A549 (cell line): ENCODE results near the gene TLCD3A. TPM values are rescaled to one million over a fixed set of nuclear protein-coding genes. Genes with fewer than 3 reads are reported as not detected.

ENCODE experiments used
- ATAC-seq, 2 experiments: fragments of 200-7000 bp in 1 of 2; fragments of >200 bp in 1 of 2; cut with Nextera tagmentation in 1 of 2; cut with Tn5 transposase in 1 of 2; 3 replicates each; pipeline versions ENCODE4 v1.8.0 to v1.9.1; 2018 to 2020; ENCODE audit warnings: mild to moderate bottlenecking in 1 of 2, moderate library complexity in 1 of 2
- CTCF ChIA-PET: fragments of 300-600 bp; sonication (Branson Sonifier 250); formaldehyde crosslinking; extraction: SDS; loops from one replicate; lab custom pipeline; 2021; ENCODE audit warnings: antibody characterized with exemption, inconsistent platforms; lab: Yijun Ruan, JAX
- POLR2A ChIA-PET: fragments of 350-600 bp; formaldehyde crosslinking; extraction: SDS; loops from one replicate; lab custom pipeline; 2021; ENCODE audit warnings: antibody characterized with exemption, inconsistent platforms; lab: Yijun Ruan, JAX
- DNase-seq, 2 experiments: peaks; one replicate each; pipeline versions ENCODE4 v3.0.0 to v3.0.0-alpha.2; 2011 to 2016; ENCODE audit warnings: low read depth in 1 of 2, low spot score in 1 of 2
- FAIRE-seq: peaks from 2 replicates; lab custom pipeline; 2011; peaks lifted over from hg19 to GRCh38; lab: Jason Lieb, UNC
- H3K27ac ChIP-seq, 2 experiments: fragments of >200 bp; sonication (Bioruptor Twin); formaldehyde crosslinking; 3 replicates each; pipeline ENCODE4 v1.5.1; 2016 to 2017
- H3K4me1 ChIP-seq: fragments of >200 bp; sonication (Bioruptor Twin); formaldehyde crosslinking; 3 replicates; pipeline ENCODE4 v1.6.1; 2016
- H3K4me2 ChIP-seq: fragments of >200 bp; sonication (Bioruptor Twin); formaldehyde crosslinking; 3 replicates; pipeline ENCODE4 v1.6.1; 2016
- H3K4me3 ChIP-seq: fragments of >200 bp; sonication (Bioruptor Twin); formaldehyde crosslinking; 3 replicates; pipeline ENCODE4 v1.5.1; 2016
- H3K9me3 ChIP-seq: fragments of >200 bp; sonication (Bioruptor Twin); formaldehyde crosslinking; 3 replicates; pipeline ENCODE4 v1.6.1; 2016
- BHLHE40 ChIP-seq: IDR thresholded peaks from 2 replicates; pipeline ENCODE4 v1.6.1; 2012; ENCODE audit warnings: low read depth, low read length, inconsistent platforms
- EP300 ChIP-seq, 2 experiments: fragments of >200 bp; sonication (Bioruptor Twin); formaldehyde crosslinking; IDR thresholded peaks; 2 replicates in 1 of 2; 3 replicates in 1 of 2; pipeline ENCODE4 v1.6.1; 2016 to 2017
- ESRRA ChIP-seq: fragments of 150-350 bp; IDR thresholded peaks from 2 replicates; pipeline ENCODE4 v1.6.1; 2014; ENCODE audit warnings: mild to moderate bottlenecking, low read length, borderline replicate concordance
- HDAC2 ChIP-seq: fragments of 200-600 bp; sonication (generic); IDR thresholded peaks from 2 replicates; pipeline ENCODE4 v1.6.1; 2016
- HOXB5 ChIP-seq: fragments of 250-450 bp; sonication (Bioruptor Pico); IDR thresholded peaks from 2 replicates; pipeline ENCODE4 v1.5.0; 2020; ENCODE audit warnings: mild to moderate bottlenecking, moderate library complexity
- JUNB ChIP-seq: fragments of >200 bp; sonication (Bioruptor Twin); formaldehyde crosslinking; IDR thresholded peaks from 2 replicates; pipeline ENCODE4 v1.6.1; 2016
- KDM5A ChIP-seq: fragments of 200-600 bp; sonication (generic); IDR thresholded peaks from 2 replicates; pipeline ENCODE4 v1.6.1; 2016; ENCODE audit warnings: antibody characterized with exemption, mild to moderate bottlenecking
- MAFK ChIP-seq: fragments of 450-650 bp; IDR thresholded peaks from 2 replicates; pipeline ENCODE4 v1.6.1; 2014; ENCODE audit not compliant: partially characterized antibody
- MYC ChIP-seq: IDR thresholded peaks from 2 replicates; pipeline ENCODE4 v1.6.1; 2012; ENCODE audit warnings: mild to moderate bottlenecking, inconsistent platforms, low read length, improper control_type of control experiment, borderline replicate concordance
- NR3C1 ChIP-seq: fragments of >200 bp; sonication (Bioruptor Twin); formaldehyde crosslinking; IDR thresholded peaks from 3 replicates; pipeline ENCODE4 v1.6.1; 2017
- ZFP36 ChIP-seq: fragments of 450-650 bp; IDR thresholded peaks from 2 replicates; pipeline ENCODE4 v1.6.1; 2014; ENCODE audit warnings: borderline replicate concordance; ENCODE audit not compliant: partially characterized antibody
- WGBS: methylation state at CpG from one replicate; pipeline ENCODE4 v1.1.6; 2017; ENCODE audit errors: missing lambda C conversion rate; 5-methylcytosine and 5-hydroxymethylcytosine counted together
- polyA plus RNA-seq, 4 experiments: library from polyadenylated mRNA; depleted of rRNA in 3 of 4; stranded (reverse); fragments of >200 nt; fragmentation: RNase III in 1 of 4; extraction: RNeasy Plus Mini Kit Qiagen cat#74134 plus additional on column Dnase treatment in 1 of 4; gene quantifications; 2 replicates in 3 of 4; 3 replicates in 1 of 4; pipeline ENCODE4 v1.2.3, GENCODE V29; 2011 to 2017
- TF ChIP-seq, protein P1 (sequence below): fragments of 150-350 bp; IDR thresholded peaks from 2 replicates; pipeline ENCODE4 v1.6.1; 2014; ENCODE audit warnings: low read depth, mild to moderate bottlenecking, low read length
- TF ChIP-seq, protein P2 (sequence below): IDR thresholded peaks from 2 replicates; pipeline ENCODE4 v1.6.1; 2012
- TF ChIP-seq, protein P3 (sequence below): fragments of 250-450 bp; sonication (Bioruptor Pico); IDR thresholded peaks from 2 replicates; pipeline ENCODE4 v1.5.0; 2021; ENCODE audit warnings: mild to moderate bottlenecking, moderate library complexity, borderline replicate concordance
- TF ChIP-seq, protein P4 (sequence below): IDR thresholded peaks from 2 replicates; pipeline ENCODE4 v1.6.1; 2012
- TF ChIP-seq, protein P5 (sequence below): fragments of >200 bp; sonication (Bioruptor Twin); formaldehyde crosslinking; IDR thresholded peaks from 2 replicates; pipeline ENCODE4 v1.6.1; 2016

TLCD3A gene
- polyA plus RNA-seq, 2 of the 4 experiments (the other 2 are of a cell fraction), result 29.5 to 31.5 TPM

DNA sequence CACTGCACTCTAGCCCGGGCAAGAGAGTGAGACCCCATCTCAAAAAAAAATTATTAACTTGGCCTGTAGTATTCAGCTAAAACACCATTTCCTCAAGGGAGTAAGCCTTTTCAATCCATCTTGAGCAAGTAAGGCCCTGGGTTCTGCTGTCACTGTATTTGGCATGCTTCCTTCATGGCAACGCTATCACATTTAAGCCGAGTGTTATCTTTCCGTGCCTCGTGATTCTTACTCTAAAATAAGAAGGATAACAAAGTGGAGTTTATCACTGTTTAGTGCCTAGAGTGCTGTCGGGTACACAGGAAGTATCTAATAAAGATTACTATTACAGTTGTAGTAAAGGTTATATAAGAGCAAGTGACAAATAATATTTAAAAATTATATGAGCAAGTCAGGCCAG, 26.5 kb upstream of the TLCD3A start (continued):
- TF ChIP-seq, protein P1, sequence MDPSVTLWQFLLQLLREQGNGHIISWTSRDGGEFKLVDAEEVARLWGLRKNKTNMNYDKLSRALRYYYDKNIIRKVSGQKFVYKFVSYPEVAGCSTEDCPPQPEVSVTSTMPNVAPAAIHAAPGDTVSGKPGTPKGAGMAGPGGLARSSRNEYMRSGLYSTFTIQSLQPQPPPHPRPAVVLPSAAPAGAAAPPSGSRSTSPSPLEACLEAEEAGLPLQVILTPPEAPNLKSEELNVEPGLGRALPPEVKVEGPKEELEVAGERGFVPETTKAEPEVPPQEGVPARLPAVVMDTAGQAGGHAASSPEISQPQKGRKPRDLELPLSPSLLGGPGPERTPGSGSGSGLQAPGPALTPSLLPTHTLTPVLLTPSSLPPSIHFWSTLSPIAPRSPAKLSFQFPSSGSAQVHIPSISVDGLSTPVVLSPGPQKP, result no peak

DNA sequence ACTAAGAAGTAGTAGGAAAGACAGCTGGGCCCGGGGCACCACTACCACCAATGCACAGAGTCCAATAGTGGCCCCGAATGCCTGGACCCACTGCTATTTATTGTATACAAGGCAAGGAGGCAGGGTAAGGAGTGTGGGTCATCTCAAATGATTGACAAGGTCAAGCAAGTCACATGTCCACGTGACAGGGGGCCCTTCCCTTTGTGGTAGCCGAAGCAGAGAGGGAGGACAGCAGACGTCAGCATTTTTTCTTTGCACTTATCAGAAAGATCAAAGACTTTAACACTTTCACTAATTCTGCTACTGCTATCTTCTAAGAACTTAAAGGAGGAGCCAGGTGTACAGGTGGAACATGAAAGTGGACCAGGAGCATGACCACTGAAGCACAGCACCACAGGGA, 24.3 kb upstream of the TLCD3A start:
- Histone ChIP-seq H3K9me3 (no peaks in the 10 kb centered on the region), H3K27ac (no peak overlapping the region), H3K4me3 (no peak overlapping the region), H3K4me1 (peaks cover 5% of the 10 kb centered on the region), H3K4me2 (no peak overlapping the region)
- ATAC-seq (no peak), DNase-seq (no peak), FAIRE-seq (no peak)
- TF ChIP-seq MAFK, result peak; percentile 24
- TF ChIP-seq BHLHE40, result no peak
- ChIA-PET CTCF (interaction anchor here (0.7 to 19.5 kb wide), 4 partner anchors 6 to 297 kb away, joined by 3 to 410 read pairs (median 75); partner anchors contain the start of gene VPS53), POLR2A (no interaction called here)
- WGBS, result 84% methylated on average over 5 of the region's 5 CpGs

DNA sequence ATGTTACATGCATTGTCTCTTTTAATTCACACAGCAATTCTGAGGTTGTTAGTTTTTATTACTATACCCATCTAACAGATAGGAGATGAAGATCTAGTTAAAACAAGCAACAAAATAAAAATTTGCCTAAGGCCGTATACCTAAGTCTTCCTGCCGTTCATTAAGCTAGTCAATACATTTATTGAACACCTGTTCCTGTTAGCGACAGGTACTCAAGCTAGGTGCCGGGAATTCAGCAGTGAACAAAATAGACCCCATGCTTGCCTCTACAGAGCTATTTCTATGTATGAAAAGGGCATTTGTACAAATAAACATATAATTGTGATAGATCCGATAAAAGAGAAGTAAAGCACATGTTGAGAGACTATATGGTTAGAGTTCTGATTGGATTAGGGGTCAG, 14.3 kb upstream of the TLCD3A start:
- Histone ChIP-seq H3K4me3 (no peak overlapping the region), H3K4me2 (no peak overlapping the region), H3K4me1 (peaks cover 20% of the 10 kb centered on the region), H3K27ac (no peak overlapping the region), H3K9me3 (no peaks in the 10 kb centered on the region)
- DNase-seq, result no peak
- CTCF ChIA-PET, result interaction anchor here (0.7 to 11.4 kb wide), 6 partner anchors 16 to 306 kb away, joined by 3 to 147 read pairs (median 5); partner anchors contain the start of genes GEMIN4 and TIMM22
- WGBS, result 91% methylated on average over 5 of the region's 5 CpGs
- TF ChIP-seq, protein P2, sequence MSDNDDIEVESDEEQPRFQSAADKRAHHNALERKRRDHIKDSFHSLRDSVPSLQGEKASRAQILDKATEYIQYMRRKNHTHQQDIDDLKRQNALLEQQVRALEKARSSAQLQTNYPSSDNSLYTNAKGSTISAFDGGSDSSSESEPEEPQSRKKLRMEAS, result no peak
- TF ChIP-seq ZFP36, result no peak
- TF ChIP-seq NR3C1, result no peak
- TF ChIP-seq, protein P3, sequence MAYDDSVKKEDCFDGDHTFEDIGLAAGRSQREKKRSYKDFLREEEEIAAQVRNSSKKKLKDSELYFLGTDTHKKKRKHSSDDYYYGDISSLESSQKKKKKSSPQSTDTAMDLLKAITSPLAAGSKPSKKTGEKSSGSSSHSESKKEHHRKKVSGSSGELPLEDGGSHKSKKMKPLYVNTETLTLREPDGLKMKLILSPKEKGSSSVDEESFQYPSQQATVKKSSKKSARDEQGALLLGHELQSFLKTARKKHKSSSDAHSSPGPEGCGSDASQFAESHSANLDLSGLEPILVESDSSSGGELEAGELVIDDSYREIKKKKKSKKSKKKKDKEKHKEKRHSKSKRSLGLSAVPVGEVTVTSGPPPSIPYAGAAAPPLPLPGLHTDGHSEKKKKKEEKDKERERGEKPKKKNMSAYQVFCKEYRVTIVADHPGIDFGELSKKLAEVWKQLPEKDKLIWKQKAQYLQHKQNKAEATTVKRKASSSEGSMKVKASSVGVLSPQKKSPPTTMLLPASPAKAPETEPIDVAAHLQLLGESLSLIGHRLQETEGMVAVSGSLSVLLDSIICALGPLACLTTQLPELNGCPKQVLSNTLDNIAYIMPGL (CRISPR knock-in tag), result no peak
- TF ChIP-seq, protein P4, sequence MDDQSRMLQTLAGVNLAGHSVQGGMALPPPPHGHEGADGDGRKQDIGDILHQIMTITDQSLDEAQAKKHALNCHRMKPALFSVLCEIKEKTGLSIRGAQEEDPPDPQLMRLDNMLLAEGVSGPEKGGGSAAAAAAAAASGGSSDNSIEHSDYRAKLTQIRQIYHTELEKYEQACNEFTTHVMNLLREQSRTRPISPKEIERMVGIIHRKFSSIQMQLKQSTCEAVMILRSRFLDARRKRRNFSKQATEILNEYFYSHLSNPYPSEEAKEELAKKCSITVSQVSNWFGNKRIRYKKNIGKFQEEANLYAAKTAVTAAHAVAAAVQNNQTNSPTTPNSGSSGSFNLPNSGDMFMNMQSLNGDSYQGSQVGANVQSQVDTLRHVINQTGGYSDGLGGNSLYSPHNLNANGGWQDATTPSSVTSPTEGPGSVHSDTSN, result no peak
- TF ChIP-seq HOXB5 (CRISPR knock-in tag), result no peak
- no peak for TF ChIP-seq JUNB
- TF ChIP-seq HDAC2, result no peak
- no peak for TF ChIP-seq EP300 (IDR thresholded peaks at IDR 0.05)
- no peak for TF ChIP-seq ESRRA
- TF ChIP-seq, protein P5, sequence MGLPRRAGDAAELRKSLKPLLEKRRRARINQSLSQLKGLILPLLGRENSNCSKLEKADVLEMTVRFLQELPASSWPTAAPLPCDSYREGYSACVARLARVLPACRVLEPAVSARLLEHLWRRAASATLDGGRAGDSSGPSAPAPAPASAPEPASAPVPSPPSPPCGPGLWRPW, result no peak
- no peak for TF ChIP-seq KDM5A
- TF ChIP-seq MYC, result no peak
- FAIRE-seq, result peak; percentile 43
- POLR2A ChIA-PET, result no interaction called here
- no peak for ATAC-seq
